SK-N-SH (cell line): ENCODE measurements around the gene FRMD5. TPM values are rescaled to one million over a fixed set of nuclear protein-coding genes. Genes with fewer than 3 reads are reported as not detected.

ENCODE experiments used
- CTCF ChIA-PET: fragments of 300-600, 350-600 bp; formaldehyde crosslinking; extraction: SDS; loops from one replicate; lab custom pipeline; 2021; lab: Yijun Ruan, JAX
- POLR2A ChIA-PET: fragments of 350-600 bp; sonication (Branson Sonifier 250); formaldehyde crosslinking; extraction: SDS; loops from one replicate; lab custom pipeline; 2020; ENCODE audit warnings: antibody characterized with exemption, inconsistent platforms; lab: Yijun Ruan, JAX
- DNase-seq: peaks from one replicate; pipeline ENCODE4 v3.0.0; 2012
- H2AFZ ChIP-seq: fragments of 200-600 bp; sonication (generic); 2 replicates; pipeline ENCODE4 v1.8.1; 2016; ENCODE audit warnings: antibody characterized with exemption, mild to moderate bottlenecking, low read depth
- H3F3A ChIP-seq: fragments of 200-600 bp; sonication (generic); replicated peaks from 2 replicates; pipeline ENCODE3; 2016; ENCODE audit warnings: antibody characterized with exemption, mild to moderate bottlenecking; ENCODE audit not compliant: insufficient read depth
- H3K27ac ChIP-seq, 2 experiments: fragments of 200-500 bp in 1 of 2; fragments of 200-600 bp in 1 of 2; sonication (Bioruptor generic) in 1 of 2; sonication (generic), shearing (Covaris generic) in 1 of 2; 2 replicates each; pipeline versions ENCODE4 v1.5.1 to v1.6.1; 2014 to 2016; ENCODE audit warnings: low read depth in 2 of 2, inconsistent platforms in 1 of 2, low read length in 1 of 2, mild to moderate bottlenecking in 1 of 2, mixed read lengths in 1 of 2
- H3K27me3 ChIP-seq: fragments of 200-600 bp; sonication (generic), shearing (Covaris generic); 2 replicates; pipeline ENCODE4 v1.6.1; 2016; ENCODE audit warnings: mixed run types; ENCODE audit not compliant: insufficient read depth
- H3K36me3 ChIP-seq, 2 experiments: fragments of 200-500 bp in 1 of 2; fragments of 200-600 bp in 1 of 2; sonication (Bioruptor generic) in 1 of 2; sonication (generic) in 1 of 2; replicated peaks in 1 of 2; 2 replicates each; pipeline versions ENCODE3 to v1.5.1; 2014 to 2016; ENCODE audit warnings: low read length in 1 of 2, mild to moderate bottlenecking in 1 of 2; ENCODE audit not compliant: insufficient read depth in 2 of 2, control insufficient read depth in 1 of 2
- H3K4me1 ChIP-seq, 2 experiments: fragments of 200-500 bp in 1 of 2; fragments of 200-600 bp in 1 of 2; sonication (Bioruptor generic) in 1 of 2; sonication (generic), shearing (Covaris generic) in 1 of 2; 2 replicates each; pipeline versions ENCODE4 v1.5.1 to v1.6.1; 2014 to 2016; ENCODE audit warnings: low read depth in 1 of 2, low read length in 1 of 2, mixed run types in 1 of 2; ENCODE audit not compliant: insufficient read depth in 2 of 2, control insufficient read depth in 1 of 2
- H3K4me2 ChIP-seq: fragments of 200-600 bp; sonication (generic), shearing (Covaris generic); 2 replicates; pipeline ENCODE4 v1.6.1; 2017; ENCODE audit warnings: mixed run types
- H3K4me3 ChIP-seq, 2 experiments: fragments of 200-500 bp in 1 of 2; fragments of 200-600 bp in 1 of 2; sonication (Bioruptor generic) in 1 of 2; sonication (generic), shearing (Covaris generic) in 1 of 2; 2 replicates each; pipeline versions ENCODE4 v1.5.1 to v1.8.1; 2014 to 2016; ENCODE audit warnings: low read depth in 2 of 2, inconsistent platforms in 1 of 2, low read length in 1 of 2, mild to moderate bottlenecking in 1 of 2, mixed read lengths in 1 of 2, moderate library complexity in 1 of 2
- H3K79me2 ChIP-seq: fragments of 200-600 bp; sonication (generic); 2 replicates; pipeline ENCODE4 v1.8.1; 2017; ENCODE audit warnings: mild to moderate bottlenecking; ENCODE audit not compliant: insufficient read depth
- H3K9ac ChIP-seq: fragments of 200-600 bp; sonication (generic); 2 replicates; pipeline ENCODE4 v1.6.1; 2017; ENCODE audit warnings: mixed run types
- H3K9me2 ChIP-seq: fragments of 200-600 bp; sonication (generic); 2 replicates; pipeline ENCODE4 v1.6.1; 2017; ENCODE audit warnings: mixed run types
- H3K9me3 ChIP-seq: fragments of 200-600 bp; sonication (generic); 2 replicates; pipeline ENCODE4 v1.6.1; 2017; ENCODE audit warnings: mixed run types, mild to moderate bottlenecking, moderate library complexity
- H4K20me1 ChIP-seq: fragments of 200-600 bp; sonication (generic); 2 replicates; pipeline ENCODE4 v1.6.1; 2017; ENCODE audit warnings: mild to moderate bottlenecking, mixed run types; ENCODE audit not compliant: insufficient read depth
- CHD2 ChIP-seq: fragments of 150-350 bp; IDR thresholded peaks from 2 replicates; pipeline ENCODE4 v1.6.1; 2018; ENCODE audit warnings: low read length; ENCODE audit not compliant: partially characterized antibody
- EZH2phosphoT487 ChIP-seq: fragments of 200-600 bp; sonication (generic); IDR thresholded peaks from 2 replicates; pipeline ENCODE4 v1.6.1; 2017; ENCODE audit warnings: low read depth, mixed run types, mild to moderate bottlenecking, antibody characterized with exemption, moderate library complexity, borderline replicate concordance
- FOSL2 ChIP-seq: IDR thresholded peaks from 2 replicates; pipeline ENCODE4 v1.4.0; 2012; ENCODE audit warnings: low read depth, mild to moderate bottlenecking, moderate library complexity, borderline replicate concordance
- RAD21 ChIP-seq: IDR thresholded peaks from 2 replicates; pipeline ENCODE4 v1.6.1; 2012; ENCODE audit warnings: mild to moderate bottlenecking, low read length
- SIN3A ChIP-seq: IDR thresholded peaks from 2 replicates; pipeline ENCODE4 v1.6.1; 2012; ENCODE audit warnings: low read depth, mild to moderate bottlenecking, low read length, moderate library complexity, borderline replicate concordance
- TAF1 ChIP-seq: IDR thresholded peaks from 2 replicates; pipeline ENCODE4 v1.6.1; 2012; ENCODE audit warnings: low read depth, mild to moderate bottlenecking, low read length, moderate library complexity, borderline replicate concordance
- WGBS: methylation state at CpG from one replicate; pipeline ENCODE4 v1.1.6; 2017; ENCODE audit warnings: low lambda C conversion rate; 5-methylcytosine and 5-hydroxymethylcytosine counted together
- polyA plus RNA-seq, 3 experiments: library from polyadenylated mRNA; depleted of rRNA; stranded (reverse); fragments of >200 nt; gene quantifications; 2 replicates each; pipeline ENCODE4 v1.2.3, GENCODE V29; 2012
- TF ChIP-seq, protein P1 (sequence below): IDR thresholded peaks from 2 replicates; pipeline ENCODE4; 2012
- TF ChIP-seq, protein P2 (sequence below): fragments of 200-600 bp; sonication (generic); IDR thresholded peaks from 2 replicates; pipeline ENCODE4 v1.6.1; 2017; ENCODE audit warnings: antibody characterized with exemption, mild to moderate bottlenecking, moderate library complexity
- TF ChIP-seq, protein P3 (sequence below): fragments of 150-350 bp; IDR thresholded peaks from 2 replicates; pipeline ENCODE4 v1.6.1; 2017; ENCODE audit warnings: antibody characterized with exemption, low read length, low read depth, borderline replicate concordance
- TF ChIP-seq, protein P4 (sequence below): IDR thresholded peaks from 2 replicates; pipeline ENCODE4 v1.4.0; 2012; ENCODE audit warnings: low read depth, borderline replicate concordance

Gene FRMD5
- polyA plus RNA-seq, 1 of the 3 experiments (the other 2 are of a cell fraction), result 24.8 TPM

DNA sequence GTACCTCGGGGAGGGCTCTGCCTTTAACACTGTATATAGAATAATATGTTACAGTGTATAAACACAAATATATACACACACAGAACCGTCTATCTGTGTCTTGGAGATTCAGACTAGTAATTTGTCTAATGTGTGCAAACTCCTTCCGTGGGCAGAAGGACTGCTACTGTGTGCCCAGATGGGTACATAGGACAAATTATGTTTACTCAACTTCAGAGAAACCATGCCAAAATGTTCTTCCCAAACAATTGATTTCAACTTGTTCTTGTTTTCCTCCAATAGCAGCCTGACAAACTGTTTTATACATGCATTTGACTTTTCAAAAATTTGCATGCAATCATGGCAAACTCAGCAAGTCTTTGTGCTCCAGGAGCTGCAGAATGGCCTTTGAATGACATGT is 97.5 kb downstream of the FRMD5 start (continued):
- TF ChIP-seq, protein P1, sequence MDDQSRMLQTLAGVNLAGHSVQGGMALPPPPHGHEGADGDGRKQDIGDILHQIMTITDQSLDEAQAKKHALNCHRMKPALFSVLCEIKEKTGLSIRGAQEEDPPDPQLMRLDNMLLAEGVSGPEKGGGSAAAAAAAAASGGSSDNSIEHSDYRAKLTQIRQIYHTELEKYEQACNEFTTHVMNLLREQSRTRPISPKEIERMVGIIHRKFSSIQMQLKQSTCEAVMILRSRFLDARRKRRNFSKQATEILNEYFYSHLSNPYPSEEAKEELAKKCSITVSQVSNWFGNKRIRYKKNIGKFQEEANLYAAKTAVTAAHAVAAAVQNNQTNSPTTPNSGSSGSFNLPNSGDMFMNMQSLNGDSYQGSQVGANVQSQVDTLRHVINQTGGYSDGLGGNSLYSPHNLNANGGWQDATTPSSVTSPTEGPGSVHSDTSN, result no peak
- no peak for TF ChIP-seq EZH2phosphoT487
- TF ChIP-seq, protein P2, sequence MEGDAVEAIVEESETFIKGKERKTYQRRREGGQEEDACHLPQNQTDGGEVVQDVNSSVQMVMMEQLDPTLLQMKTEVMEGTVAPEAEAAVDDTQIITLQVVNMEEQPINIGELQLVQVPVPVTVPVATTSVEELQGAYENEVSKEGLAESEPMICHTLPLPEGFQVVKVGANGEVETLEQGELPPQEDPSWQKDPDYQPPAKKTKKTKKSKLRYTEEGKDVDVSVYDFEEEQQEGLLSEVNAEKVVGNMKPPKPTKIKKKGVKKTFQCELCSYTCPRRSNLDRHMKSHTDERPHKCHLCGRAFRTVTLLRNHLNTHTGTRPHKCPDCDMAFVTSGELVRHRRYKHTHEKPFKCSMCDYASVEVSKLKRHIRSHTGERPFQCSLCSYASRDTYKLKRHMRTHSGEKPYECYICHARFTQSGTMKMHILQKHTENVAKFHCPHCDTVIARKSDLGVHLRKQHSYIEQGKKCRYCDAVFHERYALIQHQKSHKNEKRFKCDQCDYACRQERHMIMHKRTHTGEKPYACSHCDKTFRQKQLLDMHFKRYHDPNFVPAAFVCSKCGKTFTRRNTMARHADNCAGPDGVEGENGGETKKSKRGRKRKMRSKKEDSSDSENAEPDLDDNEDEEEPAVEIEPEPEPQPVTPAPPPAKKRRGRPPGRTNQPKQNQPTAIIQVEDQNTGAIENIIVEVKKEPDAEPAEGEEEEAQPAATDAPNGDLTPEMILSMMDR, result no peak
- TF ChIP-seq, protein P3, sequence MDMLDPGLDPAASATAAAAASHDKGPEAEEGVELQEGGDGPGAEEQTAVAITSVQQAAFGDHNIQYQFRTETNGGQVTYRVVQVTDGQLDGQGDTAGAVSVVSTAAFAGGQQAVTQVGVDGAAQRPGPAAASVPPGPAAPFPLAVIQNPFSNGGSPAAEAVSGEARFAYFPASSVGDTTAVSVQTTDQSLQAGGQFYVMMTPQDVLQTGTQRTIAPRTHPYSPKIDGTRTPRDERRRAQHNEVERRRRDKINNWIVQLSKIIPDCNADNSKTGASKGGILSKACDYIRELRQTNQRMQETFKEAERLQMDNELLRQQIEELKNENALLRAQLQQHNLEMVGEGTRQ, result no peak
- TF ChIP-seq CHD2, result no peak
- no peak for TF ChIP-seq FOSL2
- no peak for TF ChIP-seq SIN3A

DNA sequence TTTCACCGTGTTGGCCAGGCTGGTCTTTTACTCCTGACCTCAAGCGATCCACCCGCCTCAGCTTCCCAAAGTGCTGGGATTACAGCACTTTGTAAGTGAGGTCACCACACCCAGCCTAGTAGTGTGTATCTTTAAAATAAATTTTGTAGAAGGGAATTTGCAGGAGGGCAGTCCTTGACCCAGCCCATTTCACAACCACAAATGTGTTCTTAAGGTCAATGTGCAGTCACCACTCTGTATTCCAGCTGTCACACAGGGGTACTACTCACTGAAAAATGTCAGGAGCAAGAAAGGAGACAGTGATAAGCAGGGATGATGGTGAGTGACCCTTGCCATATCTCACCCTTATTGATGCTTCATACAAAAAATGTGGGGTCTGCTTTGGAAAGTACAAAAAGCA is 98.5 kb downstream of the FRMD5 start:
- WGBS, result 94% methylated on average over 3 of the region's 3 CpGs
- Histone ChIP-seq H2AFZ (no peak overlapping the region), H3K36me3 (peaks cover 3 to 7% of the 10 kb centered on the region in 2 experiments), H3K27me3 (no peaks in the 10 kb centered on the region), H3K4me2 (no peak overlapping the region), H4K20me1 (no peaks in the 10 kb centered on the region), H3K4me1 (peaks cover 0 to 17% of the 10 kb centered on the region in 2 experiments; a peak in 3 of 4 replicates), H3K4me3 (no peak overlapping the region), H3K27ac (no peak overlapping the region), H3K9me2 (no peaks in the 10 kb centered on the region), H3K79me2 (peaks cover 69% of the 10 kb centered on the region), H3F3A (peaks cover 9% of the 10 kb centered on the region), H3K9me3 (no peaks in the 10 kb centered on the region), H3K9ac (no peak overlapping the region)
- no peak for DNase-seq
- no peak for TF ChIP-seq SIN3A
- TF ChIP-seq, protein P4, sequence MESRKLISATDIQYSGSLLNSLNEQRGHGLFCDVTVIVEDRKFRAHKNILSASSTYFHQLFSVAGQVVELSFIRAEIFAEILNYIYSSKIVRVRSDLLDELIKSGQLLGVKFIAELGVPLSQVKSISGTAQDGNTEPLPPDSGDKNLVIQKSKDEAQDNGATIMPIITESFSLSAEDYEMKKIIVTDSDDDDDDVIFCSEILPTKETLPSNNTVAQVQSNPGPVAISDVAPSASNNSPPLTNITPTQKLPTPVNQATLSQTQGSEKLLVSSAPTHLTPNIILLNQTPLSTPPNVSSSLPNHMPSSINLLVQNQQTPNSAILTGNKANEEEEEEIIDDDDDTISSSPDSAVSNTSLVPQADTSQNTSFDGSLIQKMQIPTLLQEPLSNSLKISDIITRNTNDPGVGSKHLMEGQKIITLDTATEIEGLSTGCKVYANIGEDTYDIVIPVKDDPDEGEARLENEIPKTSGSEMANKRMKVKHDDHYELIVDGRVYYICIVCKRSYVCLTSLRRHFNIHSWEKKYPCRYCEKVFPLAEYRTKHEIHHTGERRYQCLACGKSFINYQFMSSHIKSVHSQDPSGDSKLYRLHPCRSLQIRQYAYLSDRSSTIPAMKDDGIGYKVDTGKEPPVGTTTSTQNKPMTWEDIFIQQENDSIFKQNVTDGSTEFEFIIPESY, result no peak
- no peak for TF ChIP-seq TAF1
- TF ChIP-seq RAD21, result no peak
- ChIA-PET POLR2A (no interaction called here), CTCF (no interaction called here)
